Vagina (tissue), 2 donors: Measurements from ENCODE around the gene LNP1. TPM values are rescaled to one million over a fixed set of nuclear protein-coding genes. Genes with fewer than 3 reads are reported as not detected.
"Not testable (repeated sequence)": the region's sequence is repeated elsewhere in the genome, so short reads cannot be mapped to it uniquely, and the experiment has no call there.

Experiments
- DNase-seq, 2 donors: peaks; one replicate each; pipeline ENCODE4 v3.0.0-alpha.2; 2017; ENCODE audit errors: extremely low spot score in 2 of 2
- H3K27ac ChIP-seq: fragments of 200-600 bp; sonication (generic); one replicate; pipeline ENCODE4 v1.5.1; 2019
- H3K27me3 ChIP-seq: fragments of 200-600 bp; sonication (generic); one replicate; pipeline ENCODE4 v1.5.1; 2019
- H3K36me3 ChIP-seq, 2 donors: fragments of 200-600 bp; sonication (generic); one replicate each; pipeline ENCODE4 v1.5.1; 2017 to 2019
- H3K4me1 ChIP-seq: fragments of 200-600 bp; sonication (generic); one replicate; pipeline ENCODE4 v1.5.1; 2019
- H3K4me3 ChIP-seq, 2 donors: fragments of 200-600 bp; sonication (generic); 1 replicate in 1 of 2; 2 replicates in 1 of 2; pipeline ENCODE4 v1.5.1; 2016 to 2019
- H3K9me3 ChIP-seq: fragments of 200-600 bp; sonication (generic); one replicate; pipeline ENCODE4 v1.5.1; 2019
- CTCF ChIP-seq, 3 experiments: fragments of 450-650 bp in 2 of 3; fragments of 200-600 bp in 1 of 3; sonication (generic) in 1 of 3; IDR thresholded peaks; one replicate each; pipeline ENCODE4 v1.5.1; 2017 to 2019; ENCODE audit warnings: antibody characterized with exemption in 3 of 3, mild to moderate bottlenecking in 2 of 3, moderate library complexity in 2 of 3
- POLR2A ChIP-seq, 2 donors: fragments of 450-650 bp; IDR thresholded peaks; one replicate each; pipeline ENCODE4 v1.6.1; 2017; ENCODE audit warnings: antibody characterized with exemption in 2 of 2, mild to moderate bottlenecking in 2 of 2, moderate library complexity in 2 of 2
- POLR2AphosphoS5 ChIP-seq, 2 donors: sonication (generic); formaldehyde crosslinking; IDR thresholded peaks; one replicate each; pipeline ENCODE4 v1.9.0; 2017; ENCODE audit warnings: antibody characterized with exemption in 2 of 2, mild to moderate bottlenecking in 2 of 2, low read depth in 1 of 2; ENCODE audit not compliant: insufficient read depth in 1 of 2
- intact Hi-C: fragments of 100-400 bp; cut with DNase I; formaldehyde crosslinking; loops from one replicate; pipeline ENCODE4 v1.15.1; 2023
- total RNA-seq: library from RNA; depleted of rRNA; stranded (reverse); fragments of >200 nt; gene quantifications from one replicate; pipeline ENCODE4 v1.2.3, GENCODE V29; 2016

Gene LNP1
- total RNA-seq: 4.4 TPM

GRCh38 chr3:100400780-100401673 lies at the start of gene LNP1, which contains the start of gene TOMM70:
Gene LNP1, plus strand, starts transcription at chr3:100401539. Its CDS starts 28,191 bp downstream, at chr3:100429730.
Gene TOMM70, minus strand, starts transcription at chr3:100401089. Its CDS starts 140 bp downstream, at chr3:100400949.
- intact Hi-C loops: no loop called here
- H3K9me3 ChIP-seq: no peaks in the 10 kb centered on the region
- peaks cover 59% of the 10 kb centered on the region for H3K4me1 ChIP-seq
- H3K27ac ChIP-seq: peak within 1 kb of the TSS; percentile 85
- H3K4me3 ChIP-seq: peak within 1 kb of the TSS; percentile 93 to 94
- peak; percentile 87 to 90 for TF ChIP-seq POLR2AphosphoS5 (IDR thresholded peaks at IDR 0.05; ENCODE audit: insufficient read depth in 1 of 2, low read depth in 1 of 2)
- TF ChIP-seq CTCF (IDR thresholded peaks at IDR 0.05): no peak
- peak in 1 of 2 donors; percentile 68 for TF ChIP-seq POLR2A (IDR thresholded peaks at IDR 0.05)
- peak in 1 of 2 donors; percentile 97 for DNase-seq
- H3K36me3 ChIP-seq: no peaks in the 10 kb centered on the region
- no peaks in the 10 kb centered on the region for H3K27me3 ChIP-seq

- H3K9me3 ChIP-seq, intact Hi-C loops, H3K27me3 ChIP-seq, DNase-seq, H3K4me1 ChIP-seq, H3K27ac ChIP-seq, H3K4me3 ChIP-seq: not testable (repeated sequence)
- peaks cover 0 to 76% of the 10 kb centered on the region in 2 donors for H3K36me3 ChIP-seq
These were observed 49.6 kb upstream of the LNP1 start for GRCh38 chr3:100351770-100352169.

GRCh38 chr3:100352296-100353231 lies 48.8 kb upstream of the LNP1 start:
- TF ChIP-seq POLR2AphosphoS5 (IDR thresholded peaks at IDR 0.05; ENCODE audit: insufficient read depth in 1 of 2, low read depth in 1 of 2) (no peak), POLR2A (IDR thresholded peaks at IDR 0.05) (no peak), CTCF (IDR thresholded peaks at IDR 0.05) (no peak)
- intact Hi-C loops: no loop called here
- Histone ChIP-seq H3K9me3 (no peaks in the 10 kb centered on the region), H3K4me1 (no peaks in the 10 kb centered on the region), H3K36me3 (peaks cover 0 to 71% of the 10 kb centered on the region in 2 donors), H3K4me3 (no peak overlapping the region), H3K27me3 (no peaks in the 10 kb centered on the region), H3K27ac (no peak overlapping the region)
- DNase-seq: no peak

GRCh38 chr3:100354850-100355249 lies 46.5 kb upstream of the LNP1 start:
- H3K4me3 ChIP-seq: no peak overlapping the region
- no peak for DNase-seq
- TF ChIP-seq POLR2AphosphoS5 (IDR thresholded peaks at IDR 0.05; ENCODE audit: insufficient read depth in 1 of 2, low read depth in 1 of 2): no peak
- no peak for TF ChIP-seq POLR2A (IDR thresholded peaks at IDR 0.05)
- no peak for TF ChIP-seq CTCF (IDR thresholded peaks at IDR 0.05)
- H3K27ac ChIP-seq: no peak overlapping the region
- no peaks in the 10 kb centered on the region for H3K27me3 ChIP-seq
- no peaks in the 10 kb centered on the region for H3K4me1 ChIP-seq
- intact Hi-C loops: no loop called here
- peaks cover 0 to 51% of the 10 kb centered on the region in 2 donors for H3K36me3 ChIP-seq
- H3K9me3 ChIP-seq: no peaks in the 10 kb centered on the region

- H3K9me3 ChIP-seq: no peaks in the 10 kb centered on the region
- H3K27ac ChIP-seq: no peak overlapping the region
- no peak for DNase-seq
- H3K36me3 ChIP-seq: peaks cover 0 to 50% of the 10 kb centered on the region in 2 donors
- no peak overlapping the region for H3K4me3 ChIP-seq
- no peaks in the 10 kb centered on the region for H3K4me1 ChIP-seq
- intact Hi-C loops: no loop called here
- no peaks in the 10 kb centered on the region for H3K27me3 ChIP-seq
- TF ChIP-seq CTCF (IDR thresholded peaks at IDR 0.05): no peak
- TF ChIP-seq POLR2AphosphoS5 (IDR thresholded peaks at IDR 0.05; ENCODE audit: insufficient read depth in 1 of 2, low read depth in 1 of 2): no peak
- TF ChIP-seq POLR2A (IDR thresholded peaks at IDR 0.05): no peak
These were observed 42.9 kb upstream of the LNP1 start for GRCh38 chr3:100358413-100358812.
